HG03469 (cell line): Measurements from ENCODE around the gene STX16.

Source experiments
- ATAC-seq: cut with Tn5 transposase; IDR thresholded peaks from one replicate; pipeline ENCODE4 v1.9.1; 2021; ENCODE audit warnings: mild to moderate bottlenecking, moderate library complexity, moderate number of reproducible peaks; ENCODE audit not compliant: unreplicated experiment

Gene STX16

GRCh38 chr20:58650776-58651558 lies at the start of gene STX16:
Gene STX16 (plus strand): TSS chr20:58651283. CDS start chr20:58652007, 724 bp downstream.
- peak; percentile 48 for ATAC-seq

- no peak for ATAC-seq
These were observed 49.0 kb upstream of the STX16 start for GRCh38 chr20:58602124-58602523.

- ATAC-seq: no peak
These were observed 47.4 kb upstream of the STX16 start for GRCh38 chr20:58603721-58604120.

- ATAC-seq: no peak
These were observed 46.8 kb upstream of the STX16 start for GRCh38 chr20:58604128-58604881.

GRCh38 chr20:58605292-58606065 lies 45.6 kb upstream of the STX16 start:
- no peak for ATAC-seq

- ATAC-seq: no peak
These were observed 44.9 kb upstream of the STX16 start for GRCh38 chr20:58606184-58606583.

GRCh38 chr20:58608096-58608840 lies 42.8 kb upstream of the STX16 start:
- ATAC-seq: no peak

GRCh38 chr20:58609026-58609425 lies 42.1 kb upstream of the STX16 start:
- ATAC-seq: no peak

- no peak for ATAC-seq
These were observed 40.8 kb upstream of the STX16 start for GRCh38 chr20:58610071-58610800.

- no peak for ATAC-seq
These were observed 40.3 kb upstream of the STX16 start for GRCh38 chr20:58610811-58611210.

- ATAC-seq: no peak
These were observed 39.6 kb upstream of the STX16 start for GRCh38 chr20:58611236-58612030.

GRCh38 chr20:58612121-58612691 lies 38.9 kb upstream of the STX16 start:
- no peak for ATAC-seq

GRCh38 chr20:58613061-58613854 lies 37.8 kb upstream of the STX16 start:
- ATAC-seq: no peak

GRCh38 chr20:58614366-58614765 lies 36.7 kb upstream of the STX16 start:
- no peak for ATAC-seq

- ATAC-seq: no peak
These were observed 35.9 kb upstream of the STX16 start for GRCh38 chr20:58614984-58615760.

GRCh38 chr20:58616411-58616810 lies 34.7 kb upstream of the STX16 start:
- ATAC-seq: no peak

GRCh38 chr20:58617158-58617557 lies 33.9 kb upstream of the STX16 start:
- no peak for ATAC-seq
